Fibroblast of skin of left biceps (primary cell): Measurements from ENCODE around the gene GAS7.

Experiments used
- DNase-seq, 2 experiments: peaks; one replicate each; pipeline ENCODE4 v3.0.0-alpha.2; 2013; ENCODE audit warnings: low read depth in 2 of 2

Gene GAS7

DNA sequence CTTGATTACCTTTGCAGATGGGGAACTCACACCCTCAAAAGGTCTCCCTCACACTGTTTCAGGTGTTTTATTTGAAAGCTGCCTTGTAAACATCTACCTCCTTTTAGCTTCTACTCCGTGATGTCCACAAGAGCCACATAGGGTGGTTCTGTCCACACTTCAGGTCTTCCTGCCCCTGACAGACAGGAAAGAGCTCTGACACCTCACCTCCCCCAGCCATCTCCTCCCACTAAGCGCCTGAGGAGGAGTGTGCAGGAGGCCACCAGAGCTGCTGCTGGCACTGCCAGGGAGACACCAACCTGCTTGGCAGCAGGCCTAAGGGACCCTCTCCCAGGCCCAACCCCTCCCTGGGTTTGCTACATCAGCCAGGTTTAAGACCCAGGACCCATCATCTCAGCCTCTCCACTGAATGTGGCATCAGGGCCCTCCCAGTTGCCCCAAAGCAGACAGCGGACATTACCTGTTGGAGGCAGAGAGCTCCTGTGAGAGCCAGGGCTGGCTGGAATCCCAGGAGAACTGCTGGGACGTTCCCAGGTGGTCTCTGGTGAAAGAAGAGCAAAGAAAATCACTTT lies 217.0 kb downstream of the GAS7 start:
- DNase-seq, result no peak

- DNase-seq, result no peak
These were observed 218.9 kb downstream of the GAS7 start for GRCh38 chr17:9979463-9979995.

GRCh38 chr17:9977180-9977575 lies 221.2 kb downstream of the GAS7 start:
- DNase-seq, result no peak

GRCh38 chr17:9976283-9977179 lies 221.9 kb downstream of the GAS7 start:
- no peak for DNase-seq

- no peak for DNase-seq
These were observed 223.7 kb downstream of the GAS7 start for GRCh38 chr17:9974448-9975381.

- no peak for DNase-seq
These were observed 224.5 kb downstream of the GAS7 start for GRCh38 chr17:9973669-9974447.

DNA sequence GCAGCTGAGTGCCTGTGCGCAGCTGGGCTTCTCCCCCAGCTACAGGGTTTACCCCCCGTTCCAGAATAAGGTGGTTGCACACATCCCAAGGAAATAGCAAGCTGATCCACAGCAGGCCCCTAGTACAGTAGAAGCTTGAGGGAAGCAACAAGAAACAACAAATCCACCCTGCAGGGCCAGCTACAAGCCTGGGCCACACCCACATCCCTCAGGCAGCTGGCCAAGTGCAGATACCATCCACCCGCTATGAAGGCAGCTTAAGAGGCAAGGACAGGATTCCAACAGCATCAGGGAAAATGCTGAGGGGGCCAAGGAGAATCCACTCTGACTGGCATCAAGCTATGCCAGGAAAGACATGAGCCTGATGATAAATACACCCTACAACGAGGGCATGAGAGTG lies 226.4 kb downstream of the GAS7 start:
- DNase-seq, result peak in 1 of 2 experiments; percentile 12

GRCh38 chr17:9969301-9969935 lies 229.0 kb downstream of the GAS7 start:
- DNase-seq, result no peak

- DNase-seq, result no peak
These were observed 229.5 kb downstream of the GAS7 start for GRCh38 chr17:9968881-9969280.

DNA sequence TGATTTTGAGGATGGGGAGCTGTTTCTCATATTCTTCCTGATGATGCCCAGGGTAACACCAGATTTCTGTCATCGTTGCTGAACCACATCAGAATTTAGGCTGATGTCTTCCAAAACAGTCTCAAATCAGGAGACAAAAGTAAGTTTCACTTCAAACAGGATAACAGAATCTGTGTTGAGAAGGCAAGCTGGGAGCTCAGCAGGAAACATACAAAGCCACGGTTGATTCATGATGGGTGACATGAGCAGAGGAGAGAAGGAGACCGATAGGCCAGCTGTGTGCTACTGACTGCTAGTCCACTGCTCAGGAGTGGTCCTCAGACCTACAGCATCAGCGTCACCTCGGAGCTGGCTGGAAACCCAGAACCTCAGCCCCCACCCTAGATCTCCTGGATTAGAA lies 230.4 kb downstream of the GAS7 start:
- DNase-seq, result no peak

- DNase-seq, result peak in 1 of 2 experiments; percentile 16
These were observed 238.9 kb downstream of the GAS7 start for GRCh38 chr17:9959377-9959981.

DNA sequence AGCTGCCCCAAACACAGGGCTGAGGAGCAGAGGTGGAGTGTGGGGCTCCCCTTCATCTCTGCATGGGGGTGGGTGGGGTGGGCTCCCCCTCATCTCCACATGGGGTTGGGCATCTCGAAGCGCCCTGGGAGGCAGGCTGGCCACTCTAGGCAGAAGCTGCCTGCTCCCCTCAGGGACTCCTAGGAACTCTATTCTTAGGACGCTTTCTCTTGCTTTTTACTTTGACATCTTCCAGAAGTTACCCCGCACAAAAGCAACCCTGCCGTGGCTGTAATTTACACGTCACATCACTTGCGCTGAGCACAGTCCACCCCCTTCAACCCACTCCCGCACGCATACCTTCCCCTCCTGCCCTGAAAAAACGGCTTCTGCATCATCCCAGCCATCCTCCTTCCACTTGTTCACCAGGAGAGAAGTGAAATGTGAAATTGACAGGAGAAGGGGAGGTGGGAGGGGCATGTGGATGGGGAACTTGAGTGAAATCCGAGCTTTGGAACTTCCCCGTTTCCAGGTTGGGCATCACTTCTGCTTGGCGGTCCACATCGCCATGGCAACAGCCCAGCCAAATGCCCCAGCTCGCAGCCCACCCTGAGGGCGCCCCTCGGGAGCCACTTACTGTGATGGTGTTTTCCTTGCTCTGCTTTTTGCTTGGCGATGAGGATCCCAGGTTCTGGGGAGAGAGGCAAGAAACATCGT lies 239.7 kb downstream of the GAS7 start:
- DNase-seq, result no peak

GRCh38 chr17:9957244-9957643 lies 241.2 kb downstream of the GAS7 start:
- DNase-seq, result no peak

GRCh38 chr17:9956474-9957131 lies 241.8 kb downstream of the GAS7 start:
- DNase-seq, result no peak

- DNase-seq, result no peak
These were observed 244.9 kb downstream of the GAS7 start for GRCh38 chr17:9953492-9953891.

DNA sequence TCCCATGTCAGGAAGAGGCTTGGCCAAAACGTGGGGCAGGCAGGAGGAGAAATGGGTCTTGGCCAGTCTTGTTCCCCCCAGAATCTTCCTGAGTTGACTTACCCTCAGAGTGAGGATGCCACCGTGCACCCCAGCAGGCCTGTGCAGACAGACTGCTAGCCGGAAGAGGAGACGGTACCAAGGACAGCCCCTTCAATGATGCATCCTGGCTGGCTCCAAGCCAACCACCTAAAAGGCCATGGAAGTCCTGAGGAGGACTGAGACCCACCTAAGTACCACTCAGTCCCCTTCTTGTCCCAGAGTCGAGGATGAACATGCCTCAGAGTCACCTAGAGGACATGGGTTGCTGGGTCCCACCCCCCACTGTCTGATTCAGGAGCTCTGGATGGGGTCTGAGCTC lies 246.6 kb downstream of the GAS7 start:
- no peak for DNase-seq

DNA sequence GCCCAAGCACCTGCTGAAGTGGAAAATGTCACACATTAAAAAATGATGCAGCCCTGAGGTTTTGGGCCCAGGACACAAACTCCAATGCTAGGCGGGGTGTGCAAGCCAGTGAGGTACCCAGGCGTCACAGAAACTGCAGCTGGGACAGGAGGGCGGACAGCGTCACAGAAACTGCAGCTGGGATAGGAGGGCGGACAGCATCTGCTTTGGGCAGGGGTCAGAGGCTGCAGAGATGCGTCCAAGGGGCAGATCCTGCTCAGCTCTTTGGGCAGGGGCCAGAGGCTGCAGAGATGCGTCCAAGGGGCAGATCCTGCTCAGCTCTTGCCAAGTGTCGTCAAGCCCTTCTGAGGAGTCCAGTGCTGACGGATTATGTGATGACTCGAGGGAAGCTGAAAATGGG lies 249.5 kb downstream of the GAS7 start:
- DNase-seq, result no peak

- no peak for DNase-seq
These were observed 253.7 kb downstream of the GAS7 start for GRCh38 chr17:9944704-9945103.

- no peak for DNase-seq
These were observed 255.1 kb downstream of the GAS7 start for GRCh38 chr17:9943343-9943742.
